GM21526 (cell line): ENCODE results near the gene B3GLCT.

Experiments
- ATAC-seq: cut with Tn5 transposase; IDR thresholded peaks from one replicate; pipeline ENCODE4 v1.9.1; 2021; ENCODE audit warnings: moderate library complexity; ENCODE audit not compliant: unreplicated experiment, low FRiP score

The B3GLCT gene

GRCh38 chr13:31221057-31221456 is 21.3 kb downstream of the B3GLCT start:
- ATAC-seq: no peak

- no peak for ATAC-seq
Measured at GRCh38 chr13:31223215-31223614, 23.4 kb downstream of the B3GLCT start.

- no peak for ATAC-seq
Measured at GRCh38 chr13:31223640-31224039, 23.9 kb downstream of the B3GLCT start.

GRCh38 chr13:31224174-31224669 is 24.4 kb downstream of the B3GLCT start:
- no peak for ATAC-seq

GRCh38 chr13:31224963-31225559 is 25.3 kb downstream of the B3GLCT start:
- ATAC-seq: no peak

- ATAC-seq: no peak
Measured at GRCh38 chr13:31225998-31226675, 26.4 kb downstream of the B3GLCT start.

- ATAC-seq: no peak
Measured at GRCh38 chr13:31227063-31227462, 27.3 kb downstream of the B3GLCT start.

- ATAC-seq: no peak
Measured at GRCh38 chr13:31227870-31228269, 28.1 kb downstream of the B3GLCT start.

- no peak for ATAC-seq
Measured at GRCh38 chr13:31234729-31235128, 35.0 kb downstream of the B3GLCT start.

GRCh38 chr13:31236211-31236786 is 36.5 kb downstream of the B3GLCT start:
- ATAC-seq: no peak

- ATAC-seq: no peak
Measured at GRCh38 chr13:31240921-31241320, 41.1 kb downstream of the B3GLCT start.

- no peak for ATAC-seq
Measured at GRCh38 chr13:31242367-31242766, 42.6 kb downstream of the B3GLCT start.

GRCh38 chr13:31242916-31243315 is 43.1 kb downstream of the B3GLCT start:
- ATAC-seq: no peak

GRCh38 chr13:31245598-31246373 is 46.0 kb downstream of the B3GLCT start:
- no peak for ATAC-seq

GRCh38 chr13:31246918-31247317 is 47.1 kb downstream of the B3GLCT start:
- ATAC-seq: no peak

- ATAC-seq: no peak
Measured at GRCh38 chr13:31248361-31248760, 48.6 kb downstream of the B3GLCT start.

GRCh38 chr13:31248965-31249539 is 49.3 kb downstream of the B3GLCT start:
- ATAC-seq: no peak

GRCh38 chr13:31250435-31250834 is 50.7 kb downstream of the B3GLCT start:
- no peak for ATAC-seq

- no peak for ATAC-seq
Measured at GRCh38 chr13:31261241-31261640, 61.5 kb downstream of the B3GLCT start.

GRCh38 chr13:31263346-31263745 is 63.6 kb downstream of the B3GLCT start:
- no peak for ATAC-seq

- ATAC-seq: no peak
Measured at GRCh38 chr13:31264151-31264550, 64.4 kb downstream of the B3GLCT start.
